Stimulated activated CD4-positive, alpha-beta T cell treated with anti-CD3 and anti-CD28 coated beads, TNF-alpha, amount 100 ng/mL, for 48 hours (primary cell): ENCODE results near the gene CDS2.
A peak's percentile ranks its signal among the peaks of the same experiment; 100 is the strongest.

Source experiments
- DNase-seq, 3 donors: peaks; one replicate each; pipeline ENCODE4 v3.0.0-alpha.2; 2020; ENCODE audit warnings: low read depth in 3 of 3

Gene CDS2

GRCh38 chr20:5181958-5182357 lies 55.1 kb downstream of the CDS2 start:
- DNase-seq, result no peak

DNA sequence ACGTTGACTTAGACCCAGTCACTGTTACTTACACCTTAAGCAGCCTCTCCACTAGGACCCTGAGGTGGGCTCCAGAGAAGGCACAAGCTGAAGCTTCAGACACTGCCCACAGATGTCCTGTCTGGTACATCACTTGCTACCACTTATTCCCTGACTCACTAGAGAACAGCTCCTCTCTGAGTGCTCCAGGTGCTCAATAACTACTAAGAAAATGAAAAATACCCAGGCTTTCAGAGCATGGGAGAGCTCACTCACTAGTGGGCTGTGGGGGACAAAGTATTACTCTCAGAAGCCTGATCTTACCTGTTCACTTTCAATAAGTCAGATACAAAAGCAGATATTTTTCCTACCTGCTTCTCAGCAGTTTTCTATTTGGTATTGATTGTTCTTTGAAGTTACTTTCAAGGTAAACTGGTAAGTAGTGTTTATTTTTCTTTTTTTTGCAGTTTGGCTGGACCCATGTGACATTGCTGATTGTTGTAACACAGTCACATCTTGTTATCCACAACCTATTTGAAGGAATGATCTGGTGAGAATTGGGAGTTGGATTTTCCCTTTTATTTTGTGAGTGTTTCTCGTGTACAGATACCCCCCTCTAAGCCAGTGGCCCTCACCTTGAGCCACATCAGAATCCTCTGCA lies 55.9 kb downstream of the CDS2 start:
- no peak for DNase-seq

- no peak for DNase-seq
These were observed 57.1 kb downstream of the CDS2 start for GRCh38 chr20:5183731-5184474.

GRCh38 chr20:5184684-5185083 lies 57.9 kb downstream of the CDS2 start:
- no peak for DNase-seq

DNA sequence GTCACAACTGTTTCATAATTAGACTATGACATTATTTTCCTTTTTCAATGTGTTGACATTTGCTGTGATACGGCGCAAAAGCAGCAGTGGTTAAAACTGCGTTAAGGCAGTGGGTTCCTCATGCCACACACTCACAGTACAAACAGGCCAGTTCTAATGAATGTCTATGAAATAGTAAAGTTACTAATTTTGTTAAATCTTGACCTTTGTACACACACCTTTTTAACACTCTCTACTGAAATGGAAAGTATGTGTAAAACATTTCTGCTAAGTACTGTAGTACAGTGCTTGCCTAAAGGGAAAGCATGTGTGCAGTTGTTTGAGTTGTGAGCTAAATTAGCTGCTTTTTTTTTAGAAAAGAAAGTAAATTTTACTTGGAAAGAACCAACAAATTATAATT lies 60.3 kb downstream of the CDS2 start:
- no peak for DNase-seq

DNA sequence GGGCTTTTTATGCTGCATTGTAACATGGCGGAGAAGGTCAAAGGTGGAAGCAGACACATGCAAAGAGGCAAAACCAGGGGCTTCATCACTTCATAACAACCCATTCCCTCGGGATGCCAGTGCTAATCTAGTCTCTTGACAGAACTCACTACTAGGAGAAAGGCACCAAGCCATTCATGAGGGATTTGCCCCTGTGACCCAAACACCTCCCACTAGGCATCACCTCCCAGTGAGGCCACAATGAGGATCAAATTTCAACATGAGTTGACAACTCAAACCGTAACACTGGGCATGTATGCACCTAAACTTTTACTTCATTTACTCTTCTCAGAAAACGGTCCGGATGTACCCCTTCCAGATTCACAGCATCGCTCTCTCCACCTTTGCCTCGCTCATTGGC lies 61.9 kb downstream of the CDS2 start:
- DNase-seq, result no peak

DNA sequence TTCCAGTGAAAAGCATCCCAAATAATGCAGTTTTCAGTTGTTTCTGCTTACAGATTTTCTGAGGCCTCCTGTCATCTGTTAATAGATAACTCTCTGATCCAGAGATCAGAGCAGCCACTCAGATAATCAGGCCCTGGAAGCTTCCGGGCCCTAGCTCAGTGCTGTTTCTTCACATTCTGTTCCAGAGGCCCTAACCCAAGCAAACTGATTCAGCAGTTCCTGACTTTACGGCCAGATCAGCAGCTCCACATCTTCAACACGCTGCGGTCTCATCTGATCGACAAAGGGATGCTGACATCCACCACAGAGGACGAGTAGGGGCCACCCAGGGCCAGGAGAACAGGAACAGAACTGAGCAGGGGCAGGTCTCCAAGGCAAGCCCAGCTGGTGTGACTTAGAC lies 63.1 kb downstream of the CDS2 start:
- no peak for DNase-seq

DNA sequence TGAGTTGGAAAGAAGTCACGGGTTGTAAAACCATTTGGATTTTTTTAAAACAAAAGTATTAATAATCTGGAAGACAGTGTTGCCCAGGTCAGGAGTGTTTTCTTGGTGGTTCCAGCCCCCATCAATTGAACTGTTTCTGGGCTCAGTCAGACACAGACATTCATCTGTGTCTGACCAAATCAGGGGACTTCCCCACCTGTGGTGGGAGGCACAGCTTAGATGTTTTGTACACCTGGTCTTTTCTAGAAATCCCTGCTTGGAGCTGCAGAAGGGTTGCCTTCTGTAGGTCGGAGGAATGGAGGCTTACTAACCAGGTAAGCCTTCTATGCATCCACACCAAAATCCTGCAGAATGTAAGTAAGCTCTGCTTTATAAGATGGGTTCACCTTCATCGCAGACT lies 63.6 kb downstream of the CDS2 start:
- no peak for DNase-seq

DNA sequence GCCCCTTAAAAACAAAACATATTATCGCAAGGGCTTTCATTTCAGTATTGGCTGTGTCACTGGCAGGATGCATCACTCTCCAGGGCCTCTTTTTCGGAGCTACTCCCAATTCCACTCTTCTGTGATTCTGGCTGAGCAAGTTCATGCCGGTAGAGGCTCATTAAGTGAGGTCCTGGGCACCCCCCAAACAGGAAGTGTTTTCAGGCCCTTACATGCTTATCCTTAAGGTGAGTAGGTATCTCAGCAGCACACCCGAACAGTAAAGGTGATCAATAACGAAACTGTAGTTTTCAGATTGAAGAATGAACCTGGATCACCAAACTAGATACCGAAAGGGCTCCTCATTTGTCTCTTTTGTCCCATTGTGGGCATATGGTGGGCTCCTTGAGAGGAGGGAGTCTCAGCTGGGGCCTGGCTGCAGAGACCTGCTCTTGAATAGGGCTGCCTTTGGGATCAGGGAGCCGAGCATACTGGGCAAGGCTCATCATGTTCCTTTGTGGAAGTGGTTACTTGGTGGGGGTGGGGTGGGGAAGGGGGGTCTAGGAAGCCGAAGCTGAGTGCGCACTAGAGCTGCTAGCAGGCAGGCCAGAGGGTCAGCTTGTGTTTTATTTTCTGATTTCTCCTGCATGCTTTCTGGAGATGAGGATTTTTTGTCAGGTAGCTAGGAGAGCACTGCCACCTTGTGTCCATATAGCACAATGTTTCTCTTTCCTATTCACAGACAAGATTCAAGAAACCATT lies 65.2 kb downstream of the CDS2 start:
- DNase-seq, result peak in 1 of 3 donors; percentile 13

DNA sequence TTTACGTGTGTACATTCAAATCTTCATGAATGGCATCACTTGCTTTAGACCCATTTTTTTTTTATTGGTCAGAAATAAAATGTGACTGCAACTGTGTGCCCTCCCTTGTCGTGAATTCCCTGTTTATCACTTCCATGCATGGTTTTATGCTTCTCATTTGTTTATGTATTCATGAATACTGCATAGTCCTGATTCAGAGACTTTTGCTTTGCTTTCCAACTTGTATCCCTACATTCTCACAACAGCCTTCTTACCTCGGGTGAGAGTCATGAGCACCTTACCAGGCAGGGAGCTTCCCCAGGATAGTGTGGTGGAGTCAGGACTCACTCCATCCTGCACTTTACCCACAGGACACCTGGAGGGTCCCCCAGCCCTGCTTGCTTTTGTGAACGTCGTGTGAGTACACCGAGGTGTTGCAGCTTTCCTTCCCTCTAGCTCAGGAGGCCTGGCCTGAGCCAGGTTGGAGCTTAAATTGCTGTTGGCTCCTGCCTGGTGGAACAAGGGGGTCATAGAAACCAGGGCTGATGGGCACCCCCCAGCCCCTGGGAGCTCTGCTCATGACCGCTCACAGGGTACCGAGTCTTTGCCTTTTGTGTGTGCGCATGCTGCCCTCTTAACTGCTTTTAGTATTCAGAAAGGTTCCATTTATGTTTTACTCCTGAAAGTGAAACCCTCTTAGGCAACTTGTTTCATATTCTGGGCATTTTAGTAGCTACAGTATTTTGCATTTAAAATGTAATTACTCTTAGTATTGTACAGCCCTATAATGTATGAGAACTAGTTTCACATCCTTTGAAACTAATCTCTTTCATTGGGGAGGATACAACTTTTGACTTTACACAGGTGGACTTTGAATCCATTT lies 66.0 kb downstream of the CDS2 start:
- no peak for DNase-seq

GRCh38 chr20:5195655-5196054 lies 68.8 kb downstream of the CDS2 start:
- no peak for DNase-seq

DNA sequence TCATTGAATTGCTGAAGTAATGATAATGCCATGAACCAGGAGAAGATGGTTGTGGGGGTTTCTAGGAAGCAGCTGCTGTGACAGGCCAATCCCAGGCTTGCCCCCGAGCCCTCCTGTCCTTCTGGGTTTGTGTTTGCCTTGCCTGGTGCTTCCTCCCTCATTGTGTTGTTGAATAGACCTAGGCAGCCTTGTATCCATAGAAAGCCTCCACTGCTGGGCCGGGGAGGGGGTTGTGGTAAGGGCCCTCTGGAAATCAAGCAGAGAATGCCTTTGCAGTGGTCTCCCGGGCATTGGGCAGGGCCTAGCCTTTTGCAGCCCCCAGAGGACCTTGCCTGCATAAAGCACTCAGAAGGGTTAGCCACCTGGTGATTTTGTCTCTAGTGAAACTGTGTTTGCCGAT lies 69.3 kb downstream of the CDS2 start:
- DNase-seq, result no peak

- DNase-seq, result no peak
These were observed 70.5 kb downstream of the CDS2 start for GRCh38 chr20:5197270-5197827.

DNA sequence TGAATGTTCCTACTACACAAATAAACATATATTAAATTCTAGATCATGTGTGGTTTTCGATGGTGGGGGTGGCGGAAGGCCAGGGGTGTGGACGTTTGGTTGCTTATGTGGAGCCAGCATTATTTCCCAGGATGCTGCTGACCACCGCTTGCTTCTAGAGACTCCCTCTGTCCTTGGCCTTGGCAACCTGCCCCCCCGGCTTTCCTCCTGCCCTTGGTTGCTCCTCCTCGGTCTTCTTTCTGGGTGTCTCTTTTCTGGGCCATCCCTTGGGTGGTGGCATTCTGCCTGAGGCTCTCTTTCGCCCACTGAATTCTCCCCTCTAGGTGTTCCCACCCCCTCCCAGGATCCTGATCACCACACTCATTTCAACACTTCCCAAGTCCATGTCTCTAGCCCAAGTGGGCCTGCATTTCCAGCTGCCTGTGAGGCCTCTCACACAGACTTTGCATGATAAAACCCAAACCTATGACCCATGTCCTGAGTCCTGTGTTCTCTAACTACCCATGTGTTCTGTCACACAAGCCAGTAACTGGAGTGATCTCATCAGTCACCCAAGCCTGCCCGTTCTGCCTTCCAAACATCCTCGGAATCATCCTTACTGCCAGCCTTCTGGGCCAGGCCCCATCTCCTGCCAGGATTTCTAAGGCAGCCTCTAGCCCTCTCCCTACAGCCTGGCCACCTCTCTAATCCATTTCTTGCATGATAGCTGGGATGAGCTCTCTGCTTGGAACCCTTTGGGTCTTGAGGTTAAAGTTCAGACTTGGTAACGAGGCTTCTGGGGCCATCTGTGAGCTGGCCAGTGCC lies 71.2 kb downstream of the CDS2 start:
- no peak for DNase-seq

DNA sequence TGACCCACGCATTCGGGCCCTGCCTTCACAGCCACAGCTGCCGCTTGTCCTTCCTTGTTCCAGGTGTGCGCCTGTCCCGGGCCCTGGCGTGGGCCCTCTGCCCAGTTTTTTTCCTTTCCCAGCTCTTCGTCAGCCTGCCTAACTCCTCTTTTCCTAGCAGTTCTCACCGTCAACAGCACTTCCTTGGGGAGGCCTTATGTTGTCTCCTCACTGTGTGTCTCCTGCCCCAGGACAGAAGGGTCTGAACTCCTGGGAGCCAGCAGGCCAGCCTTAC lies 71.8 kb downstream of the CDS2 start:
- DNase-seq, result no peak

DNA sequence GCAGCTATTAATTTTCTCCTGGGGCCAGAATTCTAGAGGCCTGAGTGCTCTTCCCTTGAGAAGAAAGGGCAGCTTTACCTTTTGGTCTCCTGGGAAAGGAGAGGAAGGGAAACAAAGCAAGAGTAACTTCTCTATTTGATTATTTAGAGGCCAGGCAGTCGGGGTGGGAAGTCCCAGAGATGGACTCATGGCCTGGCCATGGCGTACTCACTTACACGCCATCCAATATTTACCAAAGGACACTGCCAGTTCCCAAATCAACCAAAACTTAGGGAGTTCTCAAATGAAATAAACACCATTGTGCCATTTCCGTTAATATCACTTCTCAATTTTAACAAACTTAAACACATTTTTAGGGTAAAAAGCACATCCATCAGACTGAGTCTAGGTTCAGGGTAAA lies 76.6 kb downstream of the CDS2 start:
- no peak for DNase-seq

- DNase-seq, result peak; percentile 41 to 62 (median 46)
These were observed 78.8 kb downstream of the CDS2 start for GRCh38 chr20:5205348-5206210.

GRCh38 chr20:5207138-5207537 lies 80.3 kb downstream of the CDS2 start:
- no peak for DNase-seq

- DNase-seq, result no peak
These were observed 85.3 kb downstream of the CDS2 start for GRCh38 chr20:5211803-5212714.
